ENCODE data around the gene CAMKMT. TPM values are rescaled to one million over a fixed set of nuclear protein-coding genes. Genes with fewer than 3 reads are reported as not detected.

CAMKMT gene
- total RNA-seq, 1 experiment from 2014 or later = 4.6 TPM

- no peak for DNase-seq (ENCODE audit: low read depth)
Observed at GRCh38 chr2:44767691-44768090, 405.9 kb downstream of the CAMKMT start.

GRCh38 chr2:44768438-44769236 lies 406.9 kb downstream of the CAMKMT start:
- no peak for DNase-seq (ENCODE audit: low read depth)

GRCh38 chr2:44769349-44770011 lies 407.7 kb downstream of the CAMKMT start:
- DNase-seq (ENCODE audit: low read depth) = no peak

- DNase-seq (ENCODE audit: low read depth) = no peak
Observed at GRCh38 chr2:44770221-44771195, 408.8 kb downstream of the CAMKMT start.

- no peak for DNase-seq (ENCODE audit: low read depth)
Observed at GRCh38 chr2:44771522-44771921, 409.8 kb downstream of the CAMKMT start.

- DNase-seq (ENCODE audit: low read depth) = no peak
Observed at GRCh38 chr2:44772131-44772530, 410.4 kb downstream of the CAMKMT start.

GRCh38 chr2:44772669-44773378 lies 411.1 kb downstream of the CAMKMT start:
- no peak for DNase-seq (ENCODE audit: low read depth)

GRCh38 chr2:44774826-44775492 lies 413.2 kb downstream of the CAMKMT start:
- DNase-seq (ENCODE audit: low read depth) = no peak

GRCh38 chr2:44777036-44777435 lies 415.3 kb downstream of the CAMKMT start:
- DNase-seq (ENCODE audit: low read depth) = no peak

GRCh38 chr2:44777537-44777936 lies 415.8 kb downstream of the CAMKMT start:
- DNase-seq (ENCODE audit: low read depth) = no peak

- DNase-seq (ENCODE audit: low read depth) = no peak
Observed at GRCh38 chr2:44778221-44778654, 416.5 kb downstream of the CAMKMT start.

GRCh38 chr2:44778671-44779476 lies 417.1 kb downstream of the CAMKMT start:
- no peak for DNase-seq (ENCODE audit: low read depth)

- no peak for DNase-seq (ENCODE audit: low read depth)
Observed at GRCh38 chr2:44779793-44780192, 418.0 kb downstream of the CAMKMT start.

GRCh38 chr2:44780406-44780805 lies 418.7 kb downstream of the CAMKMT start:
- DNase-seq (ENCODE audit: low read depth) = no peak

GRCh38 chr2:44785433-44785832 lies 423.7 kb downstream of the CAMKMT start:
- no peak for DNase-seq (ENCODE audit: low read depth)

- DNase-seq (ENCODE audit: low read depth) = no peak
Observed at GRCh38 chr2:44786045-44786816, 424.5 kb downstream of the CAMKMT start.

- DNase-seq (ENCODE audit: low read depth) = no peak
Observed at GRCh38 chr2:44786817-44787214, 425.1 kb downstream of the CAMKMT start.

GRCh38 chr2:44787663-44788062 lies 425.9 kb downstream of the CAMKMT start:
- DNase-seq (ENCODE audit: low read depth) = no peak

GRCh38 chr2:44789446-44789845 lies 427.7 kb downstream of the CAMKMT start:
- DNase-seq (ENCODE audit: low read depth) = no peak

Measured in HT1080 (cell line).